ENCODE data around the gene NDST3. TPM values are rescaled to one million over a fixed set of nuclear protein-coding genes. Genes with fewer than 3 reads are reported as not detected.

NDST3 gene
- total RNA-seq, 4 donors from 2014 or later: 0.13 TPM; not detected in 3

DNA sequence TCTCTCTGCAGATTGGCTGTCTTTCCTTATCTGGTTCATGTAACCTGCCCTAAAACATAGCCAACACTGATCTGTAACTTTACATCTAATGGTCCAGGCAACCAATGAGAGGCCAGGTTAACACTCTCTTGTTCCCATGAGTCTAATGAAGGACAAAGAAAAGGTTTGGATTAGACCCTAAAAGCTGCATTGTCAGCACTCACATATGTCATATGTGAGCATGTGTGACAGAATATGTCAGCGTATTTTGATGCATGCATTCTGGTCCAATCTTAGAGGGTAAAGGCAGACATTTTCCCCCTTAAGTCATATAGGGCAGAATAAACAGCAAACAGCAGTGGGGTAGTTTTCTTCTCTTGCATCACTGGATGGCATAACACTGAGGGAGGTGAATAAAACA is 3.7 kb downstream of the NDST3 start:
- Histone ChIP-seq H3K9me3 (no peaks in the 10 kb centered on the region), H3K27ac (no peak overlapping the region), H3K27me3 (peaks cover 45% of the 10 kb centered on the region), H3K4me1 (peaks cover 0 to 15% (median 0%) of the 10 kb centered on the region in 3 donors), H3K4me3 (no peak overlapping the region), H3K36me3 (no peaks in the 10 kb centered on the region)
- no peak for ATAC-seq
- TF ChIP-seq, protein P1, sequence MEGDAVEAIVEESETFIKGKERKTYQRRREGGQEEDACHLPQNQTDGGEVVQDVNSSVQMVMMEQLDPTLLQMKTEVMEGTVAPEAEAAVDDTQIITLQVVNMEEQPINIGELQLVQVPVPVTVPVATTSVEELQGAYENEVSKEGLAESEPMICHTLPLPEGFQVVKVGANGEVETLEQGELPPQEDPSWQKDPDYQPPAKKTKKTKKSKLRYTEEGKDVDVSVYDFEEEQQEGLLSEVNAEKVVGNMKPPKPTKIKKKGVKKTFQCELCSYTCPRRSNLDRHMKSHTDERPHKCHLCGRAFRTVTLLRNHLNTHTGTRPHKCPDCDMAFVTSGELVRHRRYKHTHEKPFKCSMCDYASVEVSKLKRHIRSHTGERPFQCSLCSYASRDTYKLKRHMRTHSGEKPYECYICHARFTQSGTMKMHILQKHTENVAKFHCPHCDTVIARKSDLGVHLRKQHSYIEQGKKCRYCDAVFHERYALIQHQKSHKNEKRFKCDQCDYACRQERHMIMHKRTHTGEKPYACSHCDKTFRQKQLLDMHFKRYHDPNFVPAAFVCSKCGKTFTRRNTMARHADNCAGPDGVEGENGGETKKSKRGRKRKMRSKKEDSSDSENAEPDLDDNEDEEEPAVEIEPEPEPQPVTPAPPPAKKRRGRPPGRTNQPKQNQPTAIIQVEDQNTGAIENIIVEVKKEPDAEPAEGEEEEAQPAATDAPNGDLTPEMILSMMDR (IDR thresholded peaks at IDR 0.05): no peak
- TF ChIP-seq POLR2AphosphoS5 (IDR thresholded peaks at IDR 0.05): no peak
- TF ChIP-seq POLR2A (IDR thresholded peaks at IDR 0.05): no peak
- TF ChIP-seq EP300 (IDR thresholded peaks at IDR 0.05): no peak
- 83 to 100% methylated on average over 1 of the region's 1 CpG for WGBS, 2 donors (ENCODE audit: low coverage in 1 of 2)

DNA sequence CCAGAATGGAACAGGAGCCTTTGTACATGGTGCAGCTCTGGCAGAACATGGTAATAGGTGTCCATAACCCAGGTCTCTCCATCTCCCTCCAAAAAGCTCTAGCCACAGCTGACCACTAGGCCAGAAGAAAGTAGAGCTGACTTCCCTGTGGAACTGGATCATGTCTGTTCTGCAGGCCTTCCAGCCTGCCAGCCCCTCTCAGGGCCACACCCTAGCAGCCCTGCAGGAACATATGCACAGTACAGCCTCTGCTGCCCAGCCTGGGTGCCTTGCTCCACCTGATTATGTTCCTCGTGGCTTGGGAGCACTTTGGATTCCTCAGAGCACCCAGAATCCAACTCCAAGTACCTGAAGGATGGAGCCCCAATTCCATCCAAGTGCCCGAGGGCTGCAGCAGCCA is 12.0 kb downstream of the NDST3 start:
- Histone ChIP-seq H3K4me3 (no peak overlapping the region), H3K4me1 (no peaks in the 10 kb centered on the region), H3K9me3 (peaks cover 0 to 30% (median 0%) of the 10 kb centered on the region in 3 donors), H3K27me3 (no peaks in the 10 kb centered on the region), H3K27ac (no peak overlapping the region), H3K36me3 (no peaks in the 10 kb centered on the region)
- TF ChIP-seq POLR2A (IDR thresholded peaks at IDR 0.05) (no peak), EP300 (IDR thresholded peaks at IDR 0.05) (no peak)
- 100% methylated on average over 1 of the region's 2 CpGs; no CpG with 5 or more reads in 1 of the 2 donors for WGBS, 2 donors (ENCODE audit: low coverage in 1 of 2)
- ATAC-seq: no peak

DNA sequence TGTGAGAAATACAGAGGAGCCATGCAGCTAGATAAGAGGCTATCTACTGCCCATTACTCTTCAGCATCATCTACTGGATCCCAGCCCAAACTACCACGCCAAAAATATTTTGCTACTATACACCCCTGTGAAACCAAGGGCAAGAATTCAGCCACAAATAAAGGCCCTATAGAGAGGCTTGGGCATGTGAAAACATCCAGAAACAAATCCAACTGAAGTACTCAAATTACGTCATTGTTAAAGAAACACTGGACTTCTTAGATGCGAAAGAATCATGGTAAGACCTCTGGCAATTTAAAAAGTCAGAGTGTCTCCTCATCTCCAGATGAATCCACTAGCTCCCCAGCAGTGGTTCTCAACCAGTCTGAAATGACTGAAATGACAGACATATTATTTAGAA is 12.8 kb downstream of the NDST3 start:
- 84 to 100% methylated on average over 2 to 3 of the region's 3 CpGs for WGBS, 2 donors (ENCODE audit: low coverage in 1 of 2)
- no peak overlapping the region for H3K4me3 ChIP-seq
- H3K36me3 ChIP-seq: no peaks in the 10 kb centered on the region
- no peaks in the 10 kb centered on the region for H3K27me3 ChIP-seq
- TF ChIP-seq, protein P1 (IDR thresholded peaks at IDR 0.05): no peak
- no peak for TF ChIP-seq POLR2A (IDR thresholded peaks at IDR 0.05)
- no peak for TF ChIP-seq POLR2AphosphoS5 (IDR thresholded peaks at IDR 0.05)
- TF ChIP-seq EP300 (IDR thresholded peaks at IDR 0.05): no peak
- ATAC-seq: no peak
- no peaks in the 10 kb centered on the region for H3K4me1 ChIP-seq
- no peak overlapping the region for H3K27ac ChIP-seq
- peaks cover 0 to 32% (median 0%) of the 10 kb centered on the region in 3 donors for H3K9me3 ChIP-seq

DNA sequence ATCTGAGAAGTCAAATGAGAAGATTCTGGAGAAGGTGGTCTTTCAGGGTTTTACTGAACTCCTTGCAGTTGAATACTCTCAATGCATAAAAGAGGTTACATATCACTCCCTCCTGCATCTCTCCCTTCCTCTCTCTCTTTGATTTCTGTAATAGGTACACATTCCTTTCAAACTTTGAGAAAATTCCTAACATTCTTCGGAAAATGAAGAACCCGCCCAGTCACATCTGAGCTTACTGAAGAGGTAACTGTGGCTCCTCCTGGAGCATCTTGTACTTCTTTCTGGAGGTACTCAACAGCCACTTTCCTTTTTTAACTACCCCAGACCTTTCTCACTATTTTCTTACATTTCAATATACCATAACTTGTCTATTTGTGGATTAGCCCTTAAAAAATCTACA is 24.7 kb downstream of the NDST3 start:
- Histone ChIP-seq H3K27ac (no peak overlapping the region), H3K27me3 (no peaks in the 10 kb centered on the region), H3K4me3 (no peak overlapping the region), H3K4me1 (no peaks in the 10 kb centered on the region), H3K36me3 (no peaks in the 10 kb centered on the region), H3K9me3 (no peaks in the 10 kb centered on the region)
- ATAC-seq: no peak
- 88 to 100% methylated on average over 2 of the region's 2 CpGs for WGBS, 2 donors (ENCODE audit: low coverage in 1 of 2)
- TF ChIP-seq POLR2A (IDR thresholded peaks at IDR 0.05) (no peak), POLR2AphosphoS5 (IDR thresholded peaks at IDR 0.05) (no peak), EP300 (IDR thresholded peaks at IDR 0.05) (no peak)
- TF ChIP-seq, protein P1 (IDR thresholded peaks at IDR 0.05): no peak

DNA sequence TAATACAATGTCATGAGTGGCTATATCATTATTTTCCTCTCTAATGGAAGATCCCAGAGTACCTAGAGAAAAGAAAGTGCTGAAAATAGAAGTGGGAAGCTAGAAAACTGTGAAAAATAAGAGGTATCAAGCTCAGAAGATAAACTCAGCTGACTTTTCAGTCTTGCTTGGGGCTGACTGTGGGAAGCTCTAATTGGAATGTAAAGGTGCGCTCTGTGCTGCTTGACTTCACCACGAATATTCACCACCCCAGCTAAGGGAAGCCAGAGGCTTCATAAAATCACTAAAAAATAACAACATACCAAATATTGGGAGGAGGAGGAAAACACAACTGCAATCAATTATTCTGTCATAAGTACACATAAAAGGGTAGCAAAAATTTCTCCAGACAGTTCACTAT is 25.1 kb downstream of the NDST3 start:
- no peak for ATAC-seq
- H3K27ac ChIP-seq: no peak overlapping the region
- H3K9me3 ChIP-seq: no peaks in the 10 kb centered on the region
- H3K4me1 ChIP-seq: no peaks in the 10 kb centered on the region
- no peak overlapping the region for H3K4me3 ChIP-seq
- WGBS, 2 donors (ENCODE audit: low coverage in 1 of 2): 85 to 86% methylated on average over 2 of the region's 2 CpGs
- no peaks in the 10 kb centered on the region for H3K36me3 ChIP-seq
- no peak for TF ChIP-seq EP300 (IDR thresholded peaks at IDR 0.05)
- TF ChIP-seq POLR2AphosphoS5 (IDR thresholded peaks at IDR 0.05): no peak
- TF ChIP-seq POLR2A (IDR thresholded peaks at IDR 0.05): no peak
- TF ChIP-seq, protein P1 (IDR thresholded peaks at IDR 0.05): no peak
- no peaks in the 10 kb centered on the region for H3K27me3 ChIP-seq

All from gastroesophageal sphincter (tissue), 4 donors.